H1 (cell line): Measurements from ENCODE around the gene PDE6D.

Experiments
- CHD2 ChIP-seq: IDR thresholded peaks from 2 replicates; pipeline ENCODE4 v1.6.1; 2012; ENCODE audit warnings: low read length, improper control_type of control experiment
- CTCF ChIP-seq, 3 experiments: IDR thresholded peaks; 1 replicate in 2 of 3; 2 replicates in 1 of 3; pipeline versions ENCODE4 v1.5.1 to v1.6.1; 2011; ENCODE audit warnings: low read length in 3 of 3, mild to moderate bottlenecking in 3 of 3, inconsistent platforms in 2 of 3, low read depth in 1 of 3, moderate library complexity in 1 of 3; ENCODE audit not compliant: insufficient read depth in 1 of 3; ENCODE audit errors: control extremely low read depth in 1 of 3
- EGR1 ChIP-seq: IDR thresholded peaks from 2 replicates; pipeline ENCODE4 v1.6.1; 2011; ENCODE audit warnings: low read depth, low read length, borderline replicate concordance
- EP300 ChIP-seq, 2 experiments: IDR thresholded peaks; 1 replicate in 1 of 2; 2 replicates in 1 of 2; pipeline ENCODE4 v1.6.1; 2011 to 2012; ENCODE audit warnings: low read depth in 2 of 2, low read length in 2 of 2, mild to moderate bottlenecking in 2 of 2, borderline replicate concordance in 1 of 2, inconsistent platforms in 1 of 2, moderate library complexity in 1 of 2
- EZH2 ChIP-seq: fragments of 200-600 bp; sonication (generic); IDR thresholded peaks from 2 replicates; pipeline ENCODE4 v1.7.1; 2012; ENCODE audit warnings: low read depth, mild to moderate bottlenecking, moderate library complexity, low read length, inconsistent platforms; ENCODE audit not compliant: severe bottlenecking
- HDAC2 ChIP-seq, 2 experiments: fragments of 300-600 bp in 1 of 2; sonication (generic) in 1 of 2; IDR thresholded peaks; 2 replicates each; pipeline ENCODE4 v1.6.1; 2011 to 2012; ENCODE audit warnings: low read depth in 2 of 2, low read length in 2 of 2, mild to moderate bottlenecking in 2 of 2, moderate library complexity in 2 of 2, borderline replicate concordance in 1 of 2, inconsistent platforms in 1 of 2
- MAFK ChIP-seq: IDR thresholded peaks from 2 replicates; pipeline ENCODE4 v1.6.1; 2012; ENCODE audit warnings: low read depth, mild to moderate bottlenecking, improper control_type of control experiment, low read length
- MAX ChIP-seq: IDR thresholded peaks from 2 replicates; pipeline ENCODE4 v1.6.1; 2012; ENCODE audit warnings: inconsistent platforms
- NANOG ChIP-seq: IDR thresholded peaks from 2 replicates; pipeline ENCODE4 v1.6.1; 2011; ENCODE audit warnings: low read length, low read depth, mild to moderate bottlenecking, inconsistent platforms; ENCODE audit not compliant: insufficient read depth, poor library complexity, severe bottlenecking
- NRF1 ChIP-seq: IDR thresholded peaks from 2 replicates; pipeline ENCODE4 v1.6.1; 2011; ENCODE audit warnings: mild to moderate bottlenecking, low read depth, low read length, improper control_type of control experiment
- POLR2AphosphoS5 ChIP-seq: IDR thresholded peaks from 2 replicates; pipeline ENCODE4 v1.6.1; 2011; ENCODE audit warnings: low read depth, low read length
- SUZ12 ChIP-seq: fragments of 200-600 bp; sonication (generic); IDR thresholded peaks from 2 replicates; pipeline ENCODE4 v1.6.1; 2012; ENCODE audit warnings: mild to moderate bottlenecking, inconsistent platforms, low read length, moderate library complexity, mixed read lengths

GRCh38 chr2:231683292-231684235 is 97.5 kb downstream of the PDE6D start:
- TF ChIP-seq MAX (no peak), MAFK (no peak), CHD2 (no peak), EP300 (IDR thresholded peaks at IDR 0.05; ENCODE audit: borderline replicate concordance in 1 of 2, low read depth in 2 of 2, low read length in 2 of 2) (no peak), SUZ12 (no peak), NRF1 (no peak), EZH2 (no peak), HDAC2 (IDR thresholded peaks at IDR 0.05; ENCODE audit: borderline replicate concordance in 1 of 2, low read depth in 2 of 2, low read length in 2 of 2) (no peak), NANOG (no peak), CTCF (IDR thresholded peaks at IDR 0.05; ENCODE audit: control extremely low read depth in 1 of 3, insufficient read depth in 1 of 3, low read depth in 1 of 3, low read length in 3 of 3) (no peak), POLR2AphosphoS5 (no peak; the same call in 1 of the 2 replicates), EGR1 (no peak)
